NCI-H1092 treated with DMSO at 0.1 percent for 48 hours (cell line): ENCODE results near the gene NEK8.
A peak's percentile ranks its signal among the peaks of the same experiment; 100 is the strongest.
"Not testable (repeated sequence)": the region's sequence is repeated elsewhere in the genome, so short reads cannot be mapped to it uniquely, and the experiment has no call there.

Source experiments
- DNase-seq: peaks from one replicate; lab custom pipeline; 2025; lab: John Stamatoyannopoulos, UW

Gene NEK8

DNA sequence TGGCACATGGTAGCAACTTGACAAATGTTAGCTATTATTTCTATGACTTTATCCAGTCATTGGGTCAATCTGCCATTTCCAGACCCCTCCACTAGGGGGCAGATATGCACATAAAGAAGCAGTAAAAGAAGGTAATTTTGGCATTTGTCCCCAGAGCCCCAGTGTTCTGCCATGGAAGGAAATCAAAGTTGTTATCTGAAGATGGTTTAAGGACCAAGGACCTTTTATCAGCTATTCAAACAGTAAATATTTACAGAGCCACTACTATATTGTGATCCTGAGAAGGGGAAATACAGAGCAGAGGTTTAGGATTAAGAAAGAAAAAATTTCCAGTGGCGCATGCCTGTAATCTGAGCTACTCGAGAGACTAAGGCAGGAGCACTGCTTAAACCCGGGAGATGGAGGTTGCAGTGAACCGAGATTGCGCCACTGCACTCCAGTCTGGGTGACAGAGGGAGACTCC lies 35.2 kb downstream of the NEK8 start:
- DNase-seq, result peak; percentile 51

DNA sequence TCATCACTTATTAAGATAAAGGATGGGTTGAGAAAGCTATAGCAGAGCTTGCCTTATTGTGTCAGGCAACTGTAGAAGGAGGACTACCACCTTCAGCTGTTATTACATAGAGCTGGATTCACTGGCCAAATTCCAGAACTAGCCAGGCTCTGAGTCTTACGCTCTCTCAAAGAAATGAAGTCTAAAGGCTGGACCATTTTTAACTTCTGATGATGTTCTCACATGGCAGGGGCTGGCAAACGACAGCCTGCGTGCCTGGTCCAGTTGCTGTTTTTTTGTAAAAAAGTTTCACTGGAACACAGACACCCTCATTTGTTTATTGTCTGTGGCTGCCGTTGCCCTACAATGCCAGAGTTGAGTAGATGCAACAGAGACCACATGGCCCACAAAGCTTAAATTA lies 36.5 kb downstream of the NEK8 start:
- no peak for DNase-seq

DNA sequence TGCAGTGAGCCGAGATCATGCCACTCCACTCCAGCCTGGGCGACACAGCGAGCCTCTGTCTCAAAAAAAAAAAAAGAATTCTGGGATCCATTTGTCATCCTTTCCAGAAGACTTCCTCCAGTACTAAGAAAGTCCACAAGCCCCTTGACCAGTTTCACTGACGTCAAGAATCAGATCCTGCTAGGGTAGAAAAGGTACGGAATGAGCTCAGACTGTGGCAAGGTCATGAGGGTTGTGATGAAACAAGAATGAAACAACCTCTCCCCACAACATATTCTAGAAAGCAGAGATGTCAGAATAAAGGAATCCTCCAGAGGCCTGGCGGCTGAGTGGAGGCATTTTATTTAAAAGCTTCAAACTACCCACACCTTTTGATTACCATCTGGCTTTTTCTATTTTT lies 45.1 kb downstream of the NEK8 start:
- DNase-seq, result no peak

DNA sequence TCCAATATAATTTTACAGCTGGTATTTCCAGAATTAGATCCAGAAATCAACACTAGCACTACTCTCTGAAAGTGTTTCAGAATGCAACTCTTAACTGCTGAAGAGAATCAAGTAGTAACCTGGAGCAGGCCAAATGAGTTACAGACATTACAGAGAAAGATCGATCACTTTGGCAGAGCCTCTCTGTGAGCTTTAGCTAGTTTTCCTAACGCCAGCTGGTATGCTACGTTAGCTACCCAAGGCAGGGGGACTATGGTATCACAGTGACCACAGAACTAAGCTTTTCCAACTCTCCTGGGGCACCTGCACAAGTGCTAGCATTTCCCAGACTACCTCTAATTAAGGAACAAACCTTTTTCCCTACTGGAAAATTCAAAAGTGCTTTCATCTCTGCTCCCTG lies 45.6 kb downstream of the NEK8 start:
- DNase-seq, result no peak

DNA sequence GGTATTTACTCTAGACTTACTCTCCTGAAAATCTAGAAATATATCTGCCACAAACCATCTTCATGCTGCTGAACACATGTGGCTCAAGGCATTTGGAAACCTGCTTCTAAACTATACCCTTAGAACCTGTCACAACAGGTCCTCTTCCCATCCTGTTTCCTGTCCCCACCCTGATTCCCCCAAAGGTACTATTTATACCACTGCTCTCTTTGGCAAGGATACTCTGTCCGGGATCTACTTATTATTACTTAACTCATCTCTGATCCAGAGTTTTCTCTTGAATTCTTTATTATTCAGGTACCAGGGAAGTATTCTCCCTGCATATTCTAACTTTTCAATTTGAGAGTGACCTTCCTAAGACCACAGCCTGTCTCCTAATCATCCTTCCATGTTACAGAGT lies 48.6 kb downstream of the NEK8 start:
- no peak for DNase-seq

DNA sequence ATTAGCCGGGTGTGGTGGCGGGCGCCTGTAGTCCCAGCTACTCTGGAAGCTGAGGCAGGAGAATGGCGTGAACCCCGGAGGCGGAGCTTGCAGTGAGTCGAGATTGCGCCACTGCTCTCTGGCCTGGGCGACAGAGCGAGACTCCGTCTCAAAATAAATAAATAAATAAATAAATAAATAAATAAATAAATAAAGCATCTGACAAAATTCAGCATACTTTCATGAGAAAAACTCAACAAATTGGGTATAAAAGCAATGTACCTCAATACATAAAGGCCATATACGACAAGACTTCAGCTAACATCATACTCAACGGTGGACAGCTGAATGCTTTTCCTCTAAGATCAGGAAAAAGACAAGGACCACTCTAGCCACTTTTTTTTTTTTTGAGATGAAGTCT lies 51.0 kb downstream of the NEK8 start:
- DNase-seq, result not testable (repeated sequence)

DNA sequence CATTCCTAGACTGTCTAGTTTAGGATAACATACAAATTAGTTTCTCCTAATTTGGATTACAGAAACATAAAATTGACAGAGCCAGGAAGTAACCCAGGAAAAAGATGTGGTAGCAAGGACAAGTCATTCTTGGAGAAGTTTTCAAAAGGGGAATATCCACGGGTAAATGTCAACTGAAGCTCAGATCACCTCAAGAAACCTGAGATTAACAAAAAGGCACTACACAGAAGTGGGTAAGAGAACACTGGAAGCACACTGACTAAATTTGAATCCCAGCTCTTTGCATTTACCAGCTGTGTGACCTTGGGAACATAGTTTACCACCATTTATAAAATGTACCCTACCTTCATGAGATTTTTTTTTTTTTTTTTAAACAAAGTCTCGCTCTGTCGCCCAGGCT lies 54.6 kb downstream of the NEK8 start:
- no peak for DNase-seq

DNA sequence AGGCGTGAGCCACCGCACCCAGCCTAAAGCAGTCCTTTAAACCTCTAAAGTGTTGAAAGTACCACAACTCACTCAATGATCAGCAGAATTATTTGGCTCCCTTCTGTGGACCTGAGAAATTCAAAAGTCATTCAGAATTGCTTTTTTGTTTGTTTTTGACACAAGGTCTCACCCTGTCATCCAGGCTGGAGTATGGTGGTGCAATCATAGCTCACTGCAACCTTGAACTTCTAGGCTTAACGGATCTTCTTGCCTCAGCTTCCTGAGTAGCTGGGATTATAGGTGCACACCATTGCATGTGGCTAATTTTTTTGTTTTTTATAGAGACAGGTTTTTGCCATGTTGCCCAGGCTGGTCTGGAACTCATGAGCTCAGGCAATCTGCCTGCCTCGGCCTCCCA lies 59.5 kb downstream of the NEK8 start:
- no peak for DNase-seq
